Endodermal cell (in vitro differentiated cells): ENCODE measurements around the gene GPC2. TPM values are rescaled to one million over a fixed set of nuclear protein-coding genes. Genes with fewer than 3 reads are reported as not detected.
A peak's percentile ranks its signal among the peaks of the same experiment; 100 is the strongest.

Source experiments
- DNase-seq: peaks from one replicate; pipeline ENCODE4 v3.0.0-alpha.2; 2017
- H3K27ac ChIP-seq: 2 replicates; pipeline ENCODE4 v1.5.1; 2013; ENCODE audit warnings: mild to moderate bottlenecking, low read depth, low read length, moderate library complexity
- H3K27me3 ChIP-seq: 2 replicates; pipeline ENCODE4 v1.6.1; 2013; ENCODE audit warnings: mild to moderate bottlenecking, low read length, moderate library complexity; ENCODE audit not compliant: insufficient read depth, control insufficient read depth, poor library complexity, severe bottlenecking
- H3K36me3 ChIP-seq: 2 replicates; pipeline ENCODE4 v1.7.0; 2013; ENCODE audit warnings: mild to moderate bottlenecking, low read length, moderate library complexity; ENCODE audit not compliant: control insufficient read depth, insufficient read depth
- H3K4me1 ChIP-seq: one replicate; pipeline ENCODE4 v1.7.0; 2013; ENCODE audit warnings: low read length; ENCODE audit not compliant: control insufficient read depth, insufficient read depth
- H3K4me3 ChIP-seq: 2 replicates; pipeline ENCODE4 v1.5.1; 2013; ENCODE audit warnings: mild to moderate bottlenecking, low read length, moderate library complexity
- H3K9ac ChIP-seq: 2 replicates; pipeline ENCODE4 v1.6.1; 2013; ENCODE audit warnings: mild to moderate bottlenecking, low read length, moderate library complexity; ENCODE audit not compliant: poor library complexity, severe bottlenecking; ENCODE audit errors: extremely low read depth
- H3K9me3 ChIP-seq: 2 replicates; pipeline ENCODE4 v1.6.1; 2013; ENCODE audit warnings: mild to moderate bottlenecking, low read length, moderate library complexity; ENCODE audit not compliant: control insufficient read depth
- H3K27ac Mint-ChIP-seq: 2 replicates; pipeline ENCODE4 v1.8.0; 2020; ENCODE audit warnings: mixed read lengths
- H3K27me3 Mint-ChIP-seq: 2 replicates; pipeline ENCODE4 v1.8.0; 2021; ENCODE audit warnings: mild to moderate bottlenecking, mixed read lengths; ENCODE audit not compliant: insufficient read depth
- H3K36me3 Mint-ChIP-seq: 2 replicates; pipeline ENCODE4 v1.8.0; 2020; ENCODE audit warnings: low read depth, mixed read lengths
- H3K4me1 Mint-ChIP-seq: 2 replicates; pipeline ENCODE4 v1.8.0; 2020; ENCODE audit warnings: mixed read lengths
- H3K4me3 Mint-ChIP-seq: 2 replicates; pipeline ENCODE4 v1.8.0; 2020; ENCODE audit warnings: mild to moderate bottlenecking, moderate library complexity, mixed read lengths
- H3K9me3 Mint-ChIP-seq: 2 replicates; pipeline ENCODE4 v1.8.0; 2020; ENCODE audit warnings: mild to moderate bottlenecking, mixed read lengths
- CTCF ChIP-seq: fragments of 200-600 bp; sonication (generic); conservative IDR thresholded peaks from 2 replicates; pipeline ENCODE4 v1.5.0; 2021; ENCODE audit warnings: antibody characterized with exemption, mild to moderate bottlenecking
- WGBS, 2 experiments: methylation state at CpG; one replicate each; pipeline versions ENCODE4 v1.1.5 to v1.1.7; 2013; ENCODE audit warnings: missing lambda C conversion rate in 2 of 2, mixed read lengths in 1 of 2; ENCODE audit not compliant: insufficient coverage in 1 of 2, insufficient read length in 1 of 2; 5-methylcytosine and 5-hydroxymethylcytosine counted together
- total RNA-seq, 2 donors: library from RNA; stranded (reverse); fragmentation: NEBNext Ultra II Directional in 1 of 2; extraction: Animal tissue kit (Norgen Biotek cat#: 25700) in 1 of 2; gene quantifications; 2 replicates in 1 of 2; 3 replicates in 1 of 2; pipeline ENCODE4 v1.2.1, GENCODE V29; 2021

GPC2 gene
- total RNA-seq, 2 donors from 2014 or later, result 39.3 to 56.1 TPM

GRCh38 chr7:100124301-100125230, 52.6 kb downstream of the GPC2 start:
- no peak overlapping the region for H3K27ac Mint-ChIP-seq
- peaks cover 18% of the 10 kb centered on the region for H3K27me3 Mint-ChIP-seq
- WGBS, 2 experiments, result 88 to 99% methylated on average over 2 to 4 of the region's 4 CpGs
- H3K36me3 ChIP-seq, result peaks cover 5% of the 10 kb centered on the region
- no peak overlapping the region for H3K9ac ChIP-seq
- H3K27ac ChIP-seq, result no peak overlapping the region
- no peak for DNase-seq
- H3K4me1 Mint-ChIP-seq, result peaks cover 6% of the 10 kb centered on the region
- no peak overlapping the region for H3K4me3 ChIP-seq
- H3K4me3 Mint-ChIP-seq, result peak overlapping the region; percentile 96
- TF ChIP-seq CTCF, result no peak
- no peaks in the 10 kb centered on the region for H3K9me3 Mint-ChIP-seq
- H3K36me3 Mint-ChIP-seq, result peaks cover 6% of the 10 kb centered on the region
- no peaks in the 10 kb centered on the region for H3K4me1 ChIP-seq
- no peaks in the 10 kb centered on the region for H3K9me3 ChIP-seq
- peaks cover 12% of the 10 kb centered on the region for H3K27me3 ChIP-seq

- no peaks in the 10 kb centered on the region for H3K4me1 ChIP-seq
- H3K36me3 ChIP-seq, result peaks cover 5% of the 10 kb centered on the region
- no peak overlapping the region for H3K27ac ChIP-seq
- Mint-ChIP-seq H3K4me3 (no peak overlapping the region), H3K27me3 (no peaks in the 10 kb centered on the region), H3K36me3 (peaks cover 6% of the 10 kb centered on the region), H3K27ac (no peak overlapping the region), H3K9me3 (no peaks in the 10 kb centered on the region), H3K4me1 (peaks cover 8% of the 10 kb centered on the region)
- no peak for TF ChIP-seq CTCF
- no peaks in the 10 kb centered on the region for H3K9me3 ChIP-seq
- no peaks in the 10 kb centered on the region for H3K27me3 ChIP-seq
- no peak overlapping the region for H3K4me3 ChIP-seq
- H3K9ac ChIP-seq, result no peak overlapping the region
- DNase-seq, result no peak
- WGBS, 2 experiments, result 90 to 100% methylated on average over 1 of the region's 1 CpG
Measured at GRCh38 chr7:100122568-100122967, 54.6 kb downstream of the GPC2 start.

GRCh38 chr7:100122067-100122466, 55.1 kb downstream of the GPC2 start:
- H3K36me3 ChIP-seq, result peaks cover 5% of the 10 kb centered on the region
- DNase-seq, result no peak
- Mint-ChIP-seq H3K9me3 (no peaks in the 10 kb centered on the region), H3K4me3 (no peak overlapping the region), H3K36me3 (peaks cover 6% of the 10 kb centered on the region), H3K27me3 (no peaks in the 10 kb centered on the region), H3K4me1 (peaks cover 8% of the 10 kb centered on the region), H3K27ac (peak overlapping the region; percentile 64)
- no peak overlapping the region for H3K27ac ChIP-seq
- no peak overlapping the region for H3K9ac ChIP-seq
- no peaks in the 10 kb centered on the region for H3K4me1 ChIP-seq
- TF ChIP-seq CTCF, result no peak
- no peak overlapping the region for H3K4me3 ChIP-seq
- 83 to 89% methylated on average over 12 to 13 of the region's 13 CpGs for WGBS, 2 experiments
- no peaks in the 10 kb centered on the region for H3K9me3 ChIP-seq
- no peaks in the 10 kb centered on the region for H3K27me3 ChIP-seq
